Subcutaneous abdominal adipose tissue (tissue), 5 donors: Measurements from ENCODE around the gene SRPRB.

Experiments used
- H3K27ac ChIP-seq: one replicate; pipeline ENCODE4 v1.7.0; 2013; ENCODE audit warnings: low read depth, mild to moderate bottlenecking, inconsistent platforms, low read length, moderate library complexity
- H3K27me3 ChIP-seq, 5 donors: one replicate each; pipeline ENCODE4 v1.7.0; 2013; ENCODE audit warnings: low read length in 5 of 5, inconsistent platforms in 1 of 5; ENCODE audit not compliant: control insufficient read depth in 5 of 5, insufficient read depth in 4 of 5
- H3K36me3 ChIP-seq, 5 donors: one replicate each; pipeline ENCODE4 v1.7.0; 2013; ENCODE audit warnings: low read length in 5 of 5; ENCODE audit not compliant: control insufficient read depth in 5 of 5, insufficient read depth in 5 of 5
- H3K4me1 ChIP-seq, 5 donors: one replicate each; pipeline ENCODE4 v1.7.0; 2013; ENCODE audit warnings: low read length in 5 of 5, mild to moderate bottlenecking in 3 of 5, moderate library complexity in 1 of 5; ENCODE audit not compliant: control insufficient read depth in 5 of 5, insufficient read depth in 5 of 5
- H3K4me3 ChIP-seq, 5 donors: one replicate each; pipeline ENCODE4 v1.7.0; 2013; ENCODE audit warnings: low read length in 5 of 5, low read depth in 1 of 5
- H3K9ac ChIP-seq, 5 donors: one replicate each; pipeline ENCODE4 v1.7.0; 2013; ENCODE audit warnings: low read length in 5 of 5, mild to moderate bottlenecking in 4 of 5, moderate library complexity in 3 of 5
- H3K9me3 ChIP-seq, 5 donors: one replicate each; pipeline ENCODE4 v1.7.0; 2013; ENCODE audit warnings: low read length in 5 of 5; ENCODE audit not compliant: control insufficient read depth in 5 of 5
- donor health status: healthy.
- donor health status: healthy.
- donor health status: healthy.
- donor health status: healthy.
- donor health status: healthy.

SRPRB gene

DNA sequence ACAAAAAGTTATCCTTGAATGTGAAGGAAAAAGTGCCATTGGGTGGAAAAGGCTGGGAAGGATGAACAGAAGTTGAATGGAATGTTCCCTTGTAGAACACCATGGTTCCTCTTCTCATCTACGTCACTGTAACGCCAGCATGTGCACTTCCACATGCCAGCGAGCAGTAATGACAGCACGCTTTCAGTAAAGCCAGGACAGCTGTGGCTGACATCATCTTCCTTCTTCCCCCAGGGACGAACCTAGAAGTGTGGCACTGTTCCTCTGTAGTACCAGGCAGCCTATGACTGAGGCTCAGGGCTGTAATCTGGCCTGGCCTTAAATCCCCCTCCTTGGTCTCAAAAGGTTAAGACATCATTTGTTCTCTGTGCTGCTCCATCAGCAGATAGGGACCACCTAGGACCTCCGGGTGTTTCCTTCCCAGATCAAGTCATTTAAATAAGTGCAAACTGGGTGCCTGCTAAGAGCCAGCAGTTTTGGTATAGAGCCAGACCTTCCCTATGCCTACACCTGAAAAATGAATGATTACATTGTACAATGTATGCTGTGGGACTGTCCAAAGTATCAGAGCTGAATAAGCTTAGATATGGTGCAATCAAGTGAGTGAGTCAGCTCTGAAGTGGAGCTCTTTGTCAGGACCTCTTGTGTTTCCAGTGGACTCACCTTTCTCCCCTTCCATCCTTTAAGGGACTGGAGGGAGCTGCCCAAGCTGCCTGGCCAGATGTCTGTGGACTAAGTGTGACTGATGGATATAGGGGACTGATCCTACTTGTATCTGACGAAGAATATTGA is 5.6 kb upstream of the SRPRB start:
- Histone ChIP-seq H3K27ac (no peak overlapping the region), H3K4me3 (no peak overlapping the region), H3K4me1 (peaks cover 0 to under 1% (median 0%) of the 10 kb centered on the region in 5 donors), H3K36me3 (no peaks in the 10 kb centered on the region), H3K27me3 (no peaks in the 10 kb centered on the region), H3K9me3 (no peaks in the 10 kb centered on the region), H3K9ac (no peak overlapping the region)

DNA sequence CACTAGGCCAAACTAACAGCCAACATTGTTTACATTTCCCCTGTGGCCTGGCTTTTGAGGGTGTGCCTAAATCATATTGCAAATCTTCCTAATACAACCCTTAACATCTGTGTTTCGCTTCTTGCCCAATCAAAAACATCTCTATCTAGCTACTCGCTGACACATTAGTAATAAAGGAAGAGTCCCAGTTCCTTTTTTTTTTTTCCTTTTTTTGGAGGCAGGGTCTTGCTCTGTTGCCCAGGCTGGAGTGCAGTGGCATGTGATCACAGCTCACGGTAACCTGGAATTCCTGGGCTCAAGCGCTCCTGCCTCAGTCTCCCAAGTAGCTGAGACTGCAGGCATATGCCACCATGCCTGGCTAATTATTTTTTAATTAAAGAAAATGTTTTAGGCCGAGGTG is 2.1 kb upstream of the SRPRB start:
- Histone ChIP-seq H3K36me3 (peaks cover 0 to 8% (median 4%) of the 10 kb centered on the region in 5 donors), H3K4me3 (no peak overlapping the region), H3K4me1 (peaks cover 2 to 16% (median 14%) of the 10 kb centered on the region in 5 donors), H3K27me3 (no peaks in the 10 kb centered on the region), H3K9me3 (no peaks in the 10 kb centered on the region), H3K9ac (no peak overlapping the region), H3K27ac (no peak overlapping the region)

DNA sequence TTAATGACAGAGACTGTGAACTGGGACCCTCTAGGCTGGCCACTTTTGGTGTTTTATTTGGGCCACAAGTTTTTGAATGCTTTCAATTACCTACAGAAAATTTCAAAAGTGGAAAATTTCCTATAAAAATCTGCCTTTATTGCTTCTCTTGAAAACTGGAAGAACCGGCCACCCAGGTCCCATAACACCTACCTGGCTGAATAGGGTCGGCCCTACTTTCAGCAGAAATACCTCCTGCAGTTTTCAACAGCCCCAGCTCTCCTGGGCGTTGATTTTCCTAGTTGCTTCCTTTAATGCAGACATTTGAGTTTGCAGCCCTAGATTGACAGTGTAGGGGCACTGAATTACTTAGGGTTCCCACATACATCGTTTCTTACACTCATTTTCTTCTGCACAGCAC is 719 bp upstream of the SRPRB start:
- H3K4me3 ChIP-seq, result peak overlapping the region in 4 of 5 donors; percentile 88 to 98 (median 98)
- no peak overlapping the region for H3K27ac ChIP-seq
- no peak overlapping the region for H3K9ac ChIP-seq

DNA sequence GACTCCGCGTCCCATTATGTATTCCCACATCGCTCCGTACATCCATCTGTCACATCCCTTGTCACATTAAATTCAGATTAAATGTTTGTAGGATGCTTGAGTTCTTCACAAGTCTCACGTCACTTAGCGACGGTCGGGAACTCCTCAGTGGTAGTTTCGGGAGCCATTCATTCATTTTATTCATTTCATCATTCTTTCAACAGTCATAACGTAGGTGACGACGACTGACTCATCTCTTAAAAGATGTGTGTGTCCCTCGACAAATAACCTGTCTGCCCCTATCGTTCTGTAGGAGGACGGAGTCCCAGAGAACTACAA is 272 bp upstream of the SRPRB start:
- H3K9ac ChIP-seq, result peak overlapping the region in 3 of 5 donors; percentile 44 to 88 (median 75)
- no peaks in the 10 kb centered on the region for H3K27me3 ChIP-seq
- H3K4me1 ChIP-seq, result peaks cover 2 to 16% (median 14%) of the 10 kb centered on the region in 5 donors
- peaks cover 0 to 11% (median 8%) of the 10 kb centered on the region in 5 donors for H3K36me3 ChIP-seq
- peak overlapping the region; percentile 64 to 98 (median 98) for H3K4me3 ChIP-seq
- H3K9me3 ChIP-seq, result no peaks in the 10 kb centered on the region
- peak overlapping the region; percentile 65 for H3K27ac ChIP-seq

More for the DNA sequence above, 719 bp upstream of the SRPRB start:
- peaks cover 0 to 8% (median 6%) of the 10 kb centered on the region in 5 donors for H3K36me3 ChIP-seq
- peaks cover 2 to 16% (median 14%) of the 10 kb centered on the region in 5 donors for H3K4me1 ChIP-seq
- H3K9me3 ChIP-seq, result no peaks in the 10 kb centered on the region
- H3K27me3 ChIP-seq, result no peaks in the 10 kb centered on the region

DNA sequence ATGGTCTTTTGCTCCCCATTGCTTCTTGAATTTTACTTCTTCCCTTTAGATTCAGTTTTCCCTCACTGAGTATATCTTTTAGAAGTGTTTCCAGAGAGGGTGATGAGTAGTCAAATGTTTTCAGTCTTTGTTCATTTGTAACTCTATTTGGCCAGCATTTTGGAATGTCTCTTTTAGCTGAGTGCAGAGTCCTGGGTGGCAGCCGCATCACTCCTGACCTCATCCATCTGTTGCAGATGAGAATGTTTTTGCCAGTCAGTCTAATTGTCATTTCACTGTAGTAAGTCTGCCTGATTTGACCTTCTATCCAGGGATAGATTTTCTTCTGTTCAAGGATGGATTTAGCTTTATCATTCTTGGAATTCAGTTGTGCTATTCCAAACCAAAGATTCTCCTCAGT is 7.3 kb downstream of the SRPRB start:
- H3K27ac ChIP-seq, result no peak overlapping the region
- no peaks in the 10 kb centered on the region for H3K27me3 ChIP-seq
- no peaks in the 10 kb centered on the region for H3K4me1 ChIP-seq
- H3K9ac ChIP-seq, result no peak overlapping the region
- H3K9me3 ChIP-seq, result no peaks in the 10 kb centered on the region
- peaks cover 33 to 63% (median 46%) of the 10 kb centered on the region in 5 donors for H3K36me3 ChIP-seq
- no peak overlapping the region for H3K4me3 ChIP-seq

DNA sequence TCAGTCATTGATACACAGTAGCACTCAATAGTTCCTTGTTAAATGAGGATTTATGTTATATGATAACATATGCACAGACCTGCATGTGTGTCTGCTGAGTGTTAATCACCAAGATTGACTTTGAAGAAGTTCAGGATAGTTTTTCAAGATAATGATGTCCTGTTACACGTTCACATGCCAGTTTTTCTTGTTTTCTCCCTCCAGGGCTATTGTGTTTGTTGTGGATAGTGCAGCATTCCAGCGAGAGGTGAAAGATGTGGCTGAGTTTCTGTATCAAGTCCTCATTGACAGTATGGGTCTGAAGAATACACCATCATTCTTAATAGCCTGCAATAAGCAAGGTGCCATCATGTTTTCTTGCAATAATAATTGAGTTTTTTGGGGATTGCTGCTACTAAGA is 9.8 kb downstream of the SRPRB start:
- Histone ChIP-seq H3K27me3 (no peaks in the 10 kb centered on the region), H3K9ac (no peak overlapping the region), H3K36me3 (peaks cover 36 to 67% (median 50%) of the 10 kb centered on the region in 5 donors), H3K4me1 (no peaks in the 10 kb centered on the region), H3K27ac (no peak overlapping the region), H3K9me3 (no peaks in the 10 kb centered on the region), H3K4me3 (no peak overlapping the region)

DNA sequence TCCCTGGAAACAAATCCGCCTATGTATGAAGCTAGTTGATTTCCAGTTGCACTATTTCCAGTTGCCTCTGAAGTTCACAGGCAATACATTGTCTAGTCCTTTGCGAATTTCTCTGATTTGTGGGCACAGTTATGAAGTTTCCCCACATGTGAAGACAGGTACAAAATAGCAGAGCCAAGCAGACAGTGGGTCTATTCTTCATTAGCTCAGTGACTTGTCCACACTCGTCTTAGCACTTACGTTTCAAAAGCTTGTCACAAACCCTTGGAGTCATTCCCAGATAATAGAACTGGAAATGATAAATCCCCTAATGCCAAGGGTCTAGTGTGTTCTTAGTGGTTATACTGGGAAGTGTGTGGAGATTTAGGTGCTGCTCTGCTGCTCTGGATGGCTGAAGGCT is 14.5 kb downstream of the SRPRB start:
- H3K4me3 ChIP-seq, result no peak overlapping the region
- no peaks in the 10 kb centered on the region for H3K27me3 ChIP-seq
- no peaks in the 10 kb centered on the region for H3K9me3 ChIP-seq
- peaks cover 34 to 84% (median 58%) of the 10 kb centered on the region in 5 donors for H3K36me3 ChIP-seq
- H3K27ac ChIP-seq, result no peak overlapping the region
- peaks cover 0 to 12% (median 9%) of the 10 kb centered on the region in 5 donors for H3K4me1 ChIP-seq
- no peak overlapping the region for H3K9ac ChIP-seq

DNA sequence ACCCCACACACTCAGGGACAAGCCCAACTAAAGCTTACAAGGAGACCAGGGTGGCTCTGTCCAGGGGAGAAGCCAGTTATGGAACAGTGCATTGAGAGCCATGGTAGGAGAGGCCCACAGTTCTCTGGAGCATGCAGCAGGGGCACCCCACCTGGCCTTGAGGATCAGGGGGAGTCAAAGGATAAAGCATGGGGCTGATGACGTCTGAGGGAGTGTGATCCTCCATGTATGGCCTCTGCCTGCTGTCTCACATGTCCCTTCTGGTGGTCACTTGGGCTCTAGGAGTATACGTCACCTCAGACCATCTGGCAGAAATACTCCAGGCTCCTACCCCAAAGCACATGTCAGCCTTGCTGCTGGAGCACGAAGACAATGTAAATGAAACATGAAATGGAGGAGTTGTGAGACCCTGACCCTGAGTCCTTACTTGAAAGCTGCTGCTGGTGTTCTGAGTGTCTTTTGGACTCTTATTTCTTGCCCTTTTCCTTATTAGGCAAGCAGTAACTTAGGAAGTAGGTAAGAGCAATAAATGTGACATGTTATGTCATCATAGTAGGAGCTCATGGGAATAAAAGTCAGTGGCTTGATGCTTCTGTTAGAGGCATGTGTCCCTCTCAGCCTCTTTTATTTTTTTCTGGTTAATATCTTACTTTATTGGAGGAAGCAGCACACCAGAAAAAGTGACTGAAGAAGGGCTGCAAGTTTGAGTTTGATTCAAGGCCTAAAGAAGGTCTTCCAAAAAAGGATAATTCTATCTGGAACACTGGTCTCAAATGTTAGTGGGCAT is 15.5 kb downstream of the SRPRB start:
- no peak overlapping the region for H3K4me3 ChIP-seq
- no peak overlapping the region for H3K9ac ChIP-seq
- no peaks in the 10 kb centered on the region for H3K27me3 ChIP-seq
- peaks cover 24 to 78% (median 53%) of the 10 kb centered on the region in 5 donors for H3K36me3 ChIP-seq
- no peaks in the 10 kb centered on the region for H3K9me3 ChIP-seq
- peaks cover 0 to 12% (median 9%) of the 10 kb centered on the region in 5 donors for H3K4me1 ChIP-seq
- H3K27ac ChIP-seq, result no peak overlapping the region

DNA sequence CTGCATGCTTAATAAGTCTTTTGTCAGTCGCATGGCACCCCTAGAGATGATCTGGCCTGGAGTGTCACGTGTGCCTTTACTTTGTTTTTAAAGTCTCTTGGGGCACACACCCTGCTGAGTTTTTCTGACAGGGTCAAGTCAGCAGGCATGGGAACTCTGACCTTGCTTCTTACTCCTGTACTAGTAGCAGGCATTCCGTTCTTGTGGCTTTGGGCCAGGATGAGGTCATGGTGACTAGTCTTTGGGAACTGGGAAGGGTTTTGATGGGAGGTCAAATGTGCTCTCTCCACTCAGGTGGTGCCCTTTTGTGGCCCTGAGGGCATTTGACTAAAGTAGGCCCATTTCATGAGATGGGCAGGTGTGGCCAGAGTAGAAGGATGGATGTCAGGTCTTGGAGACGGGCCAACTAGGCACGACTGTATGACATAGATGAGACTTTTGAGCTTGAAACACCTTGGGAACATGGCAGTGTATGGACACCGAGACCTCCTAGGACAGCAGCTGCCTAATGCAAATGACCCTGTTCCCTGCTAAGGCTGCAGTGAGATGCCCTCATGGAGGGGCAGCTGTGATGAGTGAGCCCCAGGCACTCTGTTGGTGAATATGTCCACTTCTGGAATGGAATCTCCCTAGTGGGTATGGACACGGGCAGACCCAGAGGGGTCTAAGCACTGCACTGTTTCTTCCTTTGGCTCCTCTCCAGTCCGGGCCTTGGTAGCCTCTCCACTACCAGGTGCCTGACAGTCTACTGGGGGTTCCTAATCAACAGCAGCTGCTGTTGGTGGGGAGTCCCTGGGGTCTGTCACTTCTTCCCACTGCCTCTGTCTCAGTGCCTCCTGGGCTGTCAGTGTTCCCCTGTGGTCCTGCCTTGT is 16.4 kb downstream of the SRPRB start:
- Histone ChIP-seq H3K27me3 (no peaks in the 10 kb centered on the region), H3K9ac (no peak overlapping the region), H3K4me1 (peaks cover 0 to 12% (median 9%) of the 10 kb centered on the region in 5 donors), H3K4me3 (no peak overlapping the region), H3K27ac (no peak overlapping the region), H3K36me3 (peaks cover 17 to 70% (median 51%) of the 10 kb centered on the region in 5 donors), H3K9me3 (no peaks in the 10 kb centered on the region)
